Activated naive CD4-positive, alpha-beta T cell treated with anti-CD3 and anti-CD28 coated beads, Interleukin-2, amount 50 U/mL, for 24 hours (primary cell): ENCODE measurements around the gene CDC42EP5.
"Not testable (repeated sequence)": the region's sequence is repeated elsewhere in the genome, so short reads cannot be mapped to it uniquely, and the experiment has no call there.

Experiments
- H3K27ac Mint-ChIP-seq: one replicate; pipeline ENCODE4 v1.8.0; 2021; ENCODE audit warnings: mild to moderate bottlenecking, mixed read lengths
- H3K27me3 Mint-ChIP-seq: one replicate; pipeline ENCODE4 v1.8.0; 2021; ENCODE audit warnings: mixed read lengths
- H3K36me3 Mint-ChIP-seq: one replicate; pipeline ENCODE4 v1.8.0; 2021; ENCODE audit warnings: mixed read lengths
- H3K4me1 Mint-ChIP-seq: one replicate; pipeline ENCODE4 v1.8.0; 2021; ENCODE audit warnings: mixed read lengths
- H3K4me3 Mint-ChIP-seq: one replicate; pipeline ENCODE4 v1.8.0; 2021; ENCODE audit warnings: mild to moderate bottlenecking, mixed read lengths
- H3K9me3 Mint-ChIP-seq: one replicate; pipeline ENCODE4 v1.8.0; 2021; ENCODE audit warnings: mixed read lengths

Gene CDC42EP5

GRCh38 chr19:54497747-54498450 is 24.8 kb upstream of the CDC42EP5 start:
- not testable (repeated sequence) for H3K27ac Mint-ChIP-seq, H3K36me3 Mint-ChIP-seq, H3K9me3 Mint-ChIP-seq
- H3K27me3 Mint-ChIP-seq: peaks cover 19% of the 10 kb centered on the region
- H3K4me3 Mint-ChIP-seq: peak overlapping the region; percentile 23
- peaks cover 23% of the 10 kb centered on the region for H3K4me1 Mint-ChIP-seq

GRCh38 chr19:54495284-54495683 is 22.2 kb upstream of the CDC42EP5 start:
- Mint-ChIP-seq H3K27me3 (peaks cover 16% of the 10 kb centered on the region), H3K4me1 (peaks cover 23% of the 10 kb centered on the region)
- H3K27ac Mint-ChIP-seq, H3K4me3 Mint-ChIP-seq, H3K36me3 Mint-ChIP-seq, H3K9me3 Mint-ChIP-seq: not testable (repeated sequence)

GRCh38 chr19:54493967-54494585 is 21.0 kb upstream of the CDC42EP5 start:
- H3K4me3 Mint-ChIP-seq: no peak overlapping the region
- H3K27me3 Mint-ChIP-seq: peaks cover 12% of the 10 kb centered on the region
- H3K4me1 Mint-ChIP-seq: peaks cover 19% of the 10 kb centered on the region
- H3K9me3 Mint-ChIP-seq: no peaks in the 10 kb centered on the region
- no peaks in the 10 kb centered on the region for H3K36me3 Mint-ChIP-seq
- H3K27ac Mint-ChIP-seq: no peak overlapping the region

GRCh38 chr19:54493056-54493455 is 20.0 kb upstream of the CDC42EP5 start:
- not testable (repeated sequence) for H3K4me3 Mint-ChIP-seq
- H3K27me3 Mint-ChIP-seq: peaks cover 12% of the 10 kb centered on the region

DNA sequence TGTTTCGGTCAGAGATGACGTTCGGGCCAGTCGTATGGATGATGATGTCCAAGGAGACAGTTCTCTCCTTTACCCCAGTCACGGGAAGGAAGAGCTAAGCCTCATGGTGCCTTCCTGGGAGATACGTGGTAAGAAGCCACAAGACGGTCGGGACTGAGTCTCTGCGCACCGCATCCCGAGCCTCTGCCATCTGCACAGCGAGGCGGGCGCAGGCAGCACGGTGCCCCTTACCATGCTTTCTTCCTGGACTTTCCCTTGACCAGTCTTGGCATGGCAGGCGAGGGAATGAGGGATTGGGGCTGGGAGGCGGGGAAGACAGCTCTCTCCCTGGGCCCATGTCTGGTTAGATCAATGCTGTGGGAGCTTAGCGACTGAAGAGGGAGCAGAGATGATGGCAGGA is 19.5 kb upstream of the CDC42EP5 start:
- Mint-ChIP-seq H3K27ac (no peak overlapping the region), H3K4me1 (peaks cover 7% of the 10 kb centered on the region), H3K27me3 (peaks cover 12% of the 10 kb centered on the region), H3K36me3 (no peaks in the 10 kb centered on the region), H3K9me3 (no peaks in the 10 kb centered on the region), H3K4me3 (no peak overlapping the region)

More at GRCh38 chr19:54493056-54493455, 20.0 kb upstream of the CDC42EP5 start:
- H3K36me3 Mint-ChIP-seq, H3K27ac Mint-ChIP-seq, H3K9me3 Mint-ChIP-seq: not testable (repeated sequence)
- H3K4me1 Mint-ChIP-seq: peaks cover 12% of the 10 kb centered on the region

DNA sequence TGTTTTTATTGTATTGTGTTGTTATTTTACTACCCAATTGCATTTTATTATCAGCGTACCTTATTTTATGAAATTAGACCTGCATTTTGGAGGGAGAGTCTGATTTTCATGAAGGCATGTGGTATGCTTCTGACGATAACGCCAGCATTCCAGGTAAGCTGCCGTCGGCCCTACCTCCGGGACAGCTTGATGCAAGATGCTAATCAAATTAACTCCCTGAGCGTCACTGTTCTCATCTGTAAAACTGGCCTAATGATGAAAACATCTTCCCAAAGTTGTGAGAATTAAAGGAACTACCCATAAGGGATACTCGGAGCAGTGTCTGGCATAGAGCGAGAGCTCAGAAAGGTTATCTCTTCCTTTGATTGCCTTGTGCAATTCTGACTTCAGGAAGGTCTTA is 16.7 kb upstream of the CDC42EP5 start:
- Mint-ChIP-seq H3K9me3 (no peaks in the 10 kb centered on the region), H3K4me3 (no peak overlapping the region), H3K27ac (no peak overlapping the region), H3K36me3 (no peaks in the 10 kb centered on the region), H3K27me3 (peaks cover 9% of the 10 kb centered on the region), H3K4me1 (no peaks in the 10 kb centered on the region)

DNA sequence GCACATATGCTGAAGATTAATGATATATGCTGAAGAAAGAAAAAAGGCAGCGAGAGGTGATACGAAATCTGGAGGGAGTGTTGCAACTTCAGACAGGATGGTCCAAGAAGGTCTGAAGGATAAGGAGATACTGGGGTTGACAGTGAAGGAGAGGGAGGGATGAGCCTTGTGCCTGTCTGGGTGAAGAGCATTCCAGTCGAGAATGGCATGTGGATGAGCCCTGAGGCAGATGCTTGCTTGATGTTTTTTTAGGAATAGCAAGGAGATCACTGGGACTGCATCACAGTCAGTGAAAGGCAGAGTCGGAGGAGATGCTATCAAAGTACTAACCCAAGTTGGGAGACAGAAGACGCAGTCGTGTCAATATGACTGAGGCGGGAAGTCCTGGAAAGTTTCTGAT is 16.2 kb upstream of the CDC42EP5 start:
- H3K27ac Mint-ChIP-seq: no peak overlapping the region
- no peaks in the 10 kb centered on the region for H3K9me3 Mint-ChIP-seq
- no peaks in the 10 kb centered on the region for H3K4me1 Mint-ChIP-seq
- no peak overlapping the region for H3K4me3 Mint-ChIP-seq
- peaks cover 10% of the 10 kb centered on the region for H3K27me3 Mint-ChIP-seq
- no peaks in the 10 kb centered on the region for H3K36me3 Mint-ChIP-seq

DNA sequence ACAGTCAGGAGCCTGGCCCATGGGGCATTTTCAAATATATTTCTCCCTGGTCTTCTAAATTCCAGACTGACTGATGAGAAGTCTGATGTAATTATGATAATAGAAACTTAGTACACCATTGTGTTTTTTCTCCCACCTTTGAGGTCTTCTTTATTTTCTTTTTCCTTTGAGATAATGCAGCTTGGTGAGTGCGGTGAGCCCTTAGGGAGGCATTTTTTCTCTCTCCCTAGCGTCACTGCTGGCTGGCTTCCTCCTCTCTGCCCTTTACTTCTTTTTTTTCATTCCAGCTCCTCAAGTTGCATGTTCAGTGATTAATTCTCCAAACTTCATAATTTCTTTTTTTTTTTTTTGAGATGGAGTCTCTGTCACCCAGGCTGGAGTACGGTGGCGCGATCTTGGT is 12.8 kb upstream of the CDC42EP5 start:
- Mint-ChIP-seq H3K9me3 (no peaks in the 10 kb centered on the region), H3K27me3 (peaks cover 12% of the 10 kb centered on the region), H3K4me3 (no peak overlapping the region), H3K27ac (peak overlapping the region; percentile 51), H3K36me3 (no peaks in the 10 kb centered on the region), H3K4me1 (peaks cover 12% of the 10 kb centered on the region)

GRCh38 chr19:54484451-54484850 is 11.4 kb upstream of the CDC42EP5 start:
- Mint-ChIP-seq H3K4me3 (no peak overlapping the region), H3K9me3 (no peaks in the 10 kb centered on the region), H3K27ac (peak overlapping the region; percentile 18), H3K36me3 (no peaks in the 10 kb centered on the region), H3K27me3 (peaks cover 16% of the 10 kb centered on the region), H3K4me1 (peaks cover 12% of the 10 kb centered on the region)

DNA sequence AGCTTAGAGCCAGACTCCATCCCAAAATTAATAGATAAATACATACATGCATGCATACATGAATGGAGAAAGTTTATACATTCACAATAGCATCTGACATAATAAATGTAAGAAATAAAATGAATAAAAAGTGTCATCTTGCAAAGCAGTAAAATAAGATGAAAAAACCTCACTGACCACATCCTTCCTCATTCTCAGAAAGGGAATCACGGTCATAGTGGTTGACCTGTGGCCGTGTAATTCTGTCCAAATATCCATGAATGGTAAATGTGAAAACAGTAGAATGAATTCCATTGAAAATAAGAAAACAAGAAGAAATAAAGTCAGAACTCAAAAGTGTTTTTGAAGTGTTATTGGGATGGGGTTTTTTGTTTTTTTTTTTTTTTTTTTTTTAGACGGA is 9.8 kb upstream of the CDC42EP5 start:
- no peak overlapping the region for H3K27ac Mint-ChIP-seq
- H3K27me3 Mint-ChIP-seq: peaks cover 22% of the 10 kb centered on the region
- no peaks in the 10 kb centered on the region for H3K9me3 Mint-ChIP-seq
- no peak overlapping the region for H3K4me3 Mint-ChIP-seq
- peaks cover 12% of the 10 kb centered on the region for H3K4me1 Mint-ChIP-seq
- no peaks in the 10 kb centered on the region for H3K36me3 Mint-ChIP-seq

DNA sequence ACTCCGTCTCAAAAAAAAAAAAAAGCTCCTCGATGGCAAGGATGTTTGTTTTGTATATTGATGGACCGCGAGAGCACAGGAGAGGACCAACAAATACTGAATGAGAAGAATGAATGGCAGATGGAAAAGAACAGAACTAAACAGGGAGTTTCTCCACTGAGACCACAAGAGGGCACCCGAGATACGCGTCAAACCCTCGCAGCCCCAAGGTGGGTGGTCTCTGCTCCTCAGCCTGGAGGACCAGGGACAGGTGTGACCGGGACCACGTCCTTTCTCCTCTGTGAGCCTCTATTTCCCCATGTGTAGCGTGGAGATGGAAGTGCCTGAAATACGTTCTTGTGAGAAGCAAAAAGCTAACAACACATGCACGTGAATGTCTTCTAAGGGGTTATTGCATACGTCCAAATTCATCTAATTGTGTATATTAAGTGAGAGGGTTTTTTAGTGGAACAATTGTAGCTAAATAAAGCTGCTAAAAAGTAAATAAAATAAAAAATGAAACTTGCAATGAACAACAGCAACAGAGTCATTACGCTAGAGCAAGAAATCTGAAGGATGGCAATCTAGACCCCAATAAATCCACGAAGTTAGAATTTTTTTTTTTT is 8.3 kb upstream of the CDC42EP5 start:
- Mint-ChIP-seq H3K27me3 (peaks cover 28% of the 10 kb centered on the region), H3K4me1 (peaks cover 12% of the 10 kb centered on the region), H3K36me3 (no peaks in the 10 kb centered on the region), H3K4me3 (no peak overlapping the region), H3K9me3 (no peaks in the 10 kb centered on the region), H3K27ac (peak overlapping the region; percentile 43)

DNA sequence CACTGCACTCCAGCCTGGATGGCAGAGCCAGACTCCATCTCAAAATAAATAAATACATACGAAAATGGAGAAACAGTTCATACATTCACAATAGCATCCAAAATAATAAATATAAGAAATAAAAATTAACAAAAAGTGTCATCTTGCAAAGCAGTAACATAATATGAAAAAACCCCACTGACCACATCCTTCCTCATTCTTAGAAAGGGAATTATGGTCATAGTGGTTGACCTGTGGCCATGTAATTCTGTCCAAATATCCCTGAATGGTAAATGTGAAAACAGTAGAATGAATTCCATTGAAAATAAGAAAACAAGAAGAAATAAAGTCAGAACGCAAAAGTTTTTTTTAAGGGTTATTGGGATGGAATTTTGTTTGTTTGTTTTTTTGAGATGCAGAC is 7.0 kb upstream of the CDC42EP5 start:
- H3K36me3 Mint-ChIP-seq: no peaks in the 10 kb centered on the region
- H3K27me3 Mint-ChIP-seq: peaks cover 29% of the 10 kb centered on the region
- no peaks in the 10 kb centered on the region for H3K9me3 Mint-ChIP-seq
- H3K4me1 Mint-ChIP-seq: peaks cover 12% of the 10 kb centered on the region
- no peak overlapping the region for H3K27ac Mint-ChIP-seq
- H3K4me3 Mint-ChIP-seq: no peak overlapping the region

DNA sequence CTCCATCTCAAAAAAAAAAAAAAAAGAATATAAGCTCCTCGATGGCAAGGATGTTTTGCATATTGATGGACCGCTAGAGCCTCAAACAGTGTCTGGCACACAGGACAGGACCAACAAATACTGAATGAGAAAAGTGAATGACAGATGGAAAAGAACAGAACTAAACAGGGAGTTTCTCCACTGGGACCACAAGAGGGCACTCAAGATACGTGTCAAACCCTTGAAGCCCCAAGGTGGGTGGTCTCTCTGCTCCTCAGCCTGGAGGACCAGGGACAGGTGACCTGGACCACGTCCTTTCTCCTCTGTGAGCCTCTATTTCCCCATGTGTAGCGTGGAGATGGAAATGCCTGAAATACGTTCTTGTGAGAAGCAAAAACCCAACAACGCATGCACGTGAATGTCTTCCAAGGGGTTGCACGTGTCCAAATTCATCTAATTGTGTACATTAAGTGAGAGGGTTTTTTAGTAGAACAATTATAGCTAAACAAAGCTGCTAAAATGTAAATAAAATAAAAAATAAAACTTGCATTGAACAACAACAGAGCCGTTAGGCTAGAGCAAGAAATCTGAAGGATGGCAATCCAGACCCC is 5.7 kb upstream of the CDC42EP5 start:
- peaks cover 12% of the 10 kb centered on the region for H3K4me1 Mint-ChIP-seq

DNA sequence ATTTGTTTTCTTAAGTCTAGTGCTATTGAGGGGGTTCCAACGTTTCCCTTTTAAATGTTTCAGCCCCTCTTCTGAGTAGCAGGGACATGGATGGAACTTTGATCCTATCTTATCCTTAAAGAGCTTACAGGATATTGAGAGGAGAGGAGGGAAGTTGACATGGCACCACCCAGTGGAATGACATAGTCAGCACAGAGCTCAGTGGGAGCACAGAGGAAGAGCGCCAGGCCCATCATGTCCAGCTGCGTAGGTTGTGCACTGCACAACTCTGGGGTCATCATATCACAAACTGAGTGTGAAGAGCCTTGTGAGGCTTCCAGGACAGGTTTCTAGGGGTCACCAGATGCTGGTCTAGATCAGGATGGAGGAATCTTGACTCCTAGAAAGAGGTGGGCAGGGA is 4.6 kb upstream of the CDC42EP5 start:
- no peaks in the 10 kb centered on the region for H3K36me3 Mint-ChIP-seq
- H3K27me3 Mint-ChIP-seq: peaks cover 33% of the 10 kb centered on the region
- H3K4me3 Mint-ChIP-seq: no peak overlapping the region
- peak overlapping the region; percentile 76 for H3K27ac Mint-ChIP-seq
- peaks cover 13% of the 10 kb centered on the region for H3K4me1 Mint-ChIP-seq
- no peaks in the 10 kb centered on the region for H3K9me3 Mint-ChIP-seq

More for the DNA sequence above, 5.7 kb upstream of the CDC42EP5 start:
- no peaks in the 10 kb centered on the region for H3K36me3 Mint-ChIP-seq
- H3K27me3 Mint-ChIP-seq: peaks cover 29% of the 10 kb centered on the region
- H3K27ac Mint-ChIP-seq: no peak overlapping the region
- H3K4me3 Mint-ChIP-seq: no peak overlapping the region
- H3K9me3 Mint-ChIP-seq: no peaks in the 10 kb centered on the region

DNA sequence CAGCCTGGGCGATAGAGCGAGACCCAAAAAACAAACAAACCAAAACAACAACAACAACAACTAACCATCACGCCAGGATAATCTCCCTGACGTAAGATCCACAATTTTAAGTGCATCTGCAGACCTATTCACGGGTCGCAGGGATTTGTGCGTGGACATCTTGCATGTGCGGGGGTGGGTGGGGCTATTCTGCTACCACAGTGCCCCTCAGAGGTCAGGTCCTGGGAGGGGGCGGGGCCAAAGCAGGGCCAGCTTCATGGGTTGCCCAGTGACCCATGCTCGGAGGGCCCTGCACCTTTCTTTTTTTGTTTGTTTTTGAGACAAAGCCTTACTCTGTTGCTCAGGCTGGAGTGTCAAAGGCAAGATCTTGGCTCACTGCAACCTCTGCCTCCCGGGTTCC is 2.6 kb upstream of the CDC42EP5 start:
- peaks cover 31% of the 10 kb centered on the region for H3K27me3 Mint-ChIP-seq
- H3K4me1 Mint-ChIP-seq: peaks cover 6% of the 10 kb centered on the region
- H3K27ac Mint-ChIP-seq: no peak overlapping the region
- H3K9me3 Mint-ChIP-seq: no peaks in the 10 kb centered on the region
- no peak overlapping the region for H3K4me3 Mint-ChIP-seq
- H3K36me3 Mint-ChIP-seq: no peaks in the 10 kb centered on the region

- Mint-ChIP-seq H3K36me3 (no peaks in the 10 kb centered on the region), H3K27ac (no peak overlapping the region), H3K4me3 (no peak overlapping the region), H3K4me1 (peaks cover 14% of the 10 kb centered on the region), H3K9me3 (no peaks in the 10 kb centered on the region), H3K27me3 (peaks cover 41% of the 10 kb centered on the region)
Observed at GRCh38 chr19:54473892-54474372, 836 bp upstream of the CDC42EP5 start.
